Esophagus squamous epithelium (tissue), 4 donors: ENCODE results near the gene PCSK6.

Experiments
- CTCF ChIP-seq, 6 experiments: fragments of 450-650 bp in 4 of 6; fragments of 200-600 bp in 2 of 6; sonication (generic) in 2 of 6; IDR thresholded peaks; one replicate each; pipeline ENCODE4 v1.5.1; 2016 to 2019; ENCODE audit warnings: antibody characterized with exemption in 6 of 6, mild to moderate bottlenecking in 4 of 6, moderate library complexity in 4 of 6
- POLR2A ChIP-seq, 4 donors: fragments of 450-650 bp; IDR thresholded peaks; one replicate each; pipeline ENCODE4 v1.6.1; 2017; ENCODE audit warnings: antibody characterized with exemption in 4 of 4, mild to moderate bottlenecking in 4 of 4, moderate library complexity in 3 of 4

- no peak for TF ChIP-seq CTCF (IDR thresholded peaks at IDR 0.05)
- TF ChIP-seq POLR2A (IDR thresholded peaks at IDR 0.05): no peak
These were observed 96.3 kb downstream of the PCSK6 start for GRCh38 chr15:101393172-101393571.
